Measurements from ENCODE around the gene KIZ. TPM values are rescaled to one million over a fixed set of nuclear protein-coding genes. Genes with fewer than 3 reads are reported as not detected.

KIZ gene, protein sequence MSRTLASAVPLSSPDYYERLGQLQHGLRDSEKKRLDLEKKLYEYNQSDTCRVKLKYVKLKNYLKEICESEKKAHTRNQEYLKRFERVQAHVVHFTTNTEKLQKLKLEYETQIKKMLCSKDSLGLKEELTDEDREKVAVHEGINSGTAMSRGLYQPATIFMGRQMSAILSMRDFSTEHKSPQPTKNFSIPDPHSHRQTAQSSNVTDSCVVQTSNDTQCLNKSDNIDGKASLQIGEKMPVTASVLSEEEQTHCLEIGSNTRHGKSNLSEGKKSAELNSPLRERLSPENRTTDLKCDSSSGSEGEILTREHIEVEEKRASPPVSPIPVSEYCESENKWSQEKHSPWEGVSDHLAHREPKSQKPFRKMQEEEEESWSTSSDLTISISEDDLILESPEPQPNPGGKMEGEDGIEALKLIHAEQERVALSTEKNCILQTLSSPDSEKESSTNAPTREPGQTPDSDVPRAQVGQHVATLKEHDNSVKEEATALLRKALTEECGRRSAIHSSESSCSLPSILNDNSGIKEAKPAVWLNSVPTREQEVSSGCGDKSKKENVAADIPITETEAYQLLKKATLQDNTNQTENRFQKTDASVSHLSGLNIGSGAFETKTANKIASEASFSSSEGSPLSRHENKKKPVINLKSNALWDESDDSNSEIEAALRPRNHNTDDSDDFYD
- 10 to 100 TPM; 17.3 to 22.1 TPM for total RNA-seq

DNA sequence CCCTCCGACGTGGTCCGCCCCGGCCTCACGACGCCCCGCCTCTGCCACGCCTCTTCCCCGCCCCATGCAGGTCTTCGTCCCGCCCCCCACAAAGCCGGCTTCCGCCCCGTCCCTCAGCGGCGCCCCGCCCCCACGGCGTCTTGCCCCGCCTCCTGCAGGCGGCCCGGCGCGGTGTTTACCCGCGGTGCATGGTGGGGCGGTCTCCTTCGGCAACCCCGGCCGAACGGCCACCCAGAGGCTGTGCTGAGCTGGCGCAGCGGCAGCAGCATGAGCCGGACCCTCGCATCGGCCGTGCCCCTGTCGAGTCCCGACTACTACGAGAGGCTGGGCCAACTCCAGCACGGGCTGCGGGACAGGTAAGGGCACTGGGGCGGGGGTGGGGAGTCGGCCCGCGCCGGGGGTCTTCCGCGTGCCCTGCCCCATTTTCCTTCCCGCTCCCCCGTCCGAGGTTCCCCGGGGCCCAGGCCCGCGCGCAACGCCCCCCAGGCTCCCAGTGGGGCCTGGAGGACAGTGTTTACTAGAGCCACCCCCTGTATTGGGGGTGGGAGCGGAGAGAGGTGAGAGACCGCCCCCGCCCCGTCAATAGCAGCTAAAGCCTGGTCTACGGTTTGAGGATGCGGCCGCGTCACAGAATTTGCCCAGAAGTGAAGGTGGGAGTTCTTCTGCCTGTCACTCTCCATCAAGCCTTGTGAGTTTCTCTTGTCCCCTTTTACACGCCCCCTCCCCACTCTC is at the start of gene KIZ:
TSS of gene KIZ (plus strand) at position 234 of the 732 bp plus-strand sequence. CDS start at position 268, 34 bp downstream.
- ChIA-PET CTCF (interaction anchor here (0.5 to 1.6 kb wide), 10 partner anchors 10 to 379 kb away, joined by 3 to 5 read pairs (median 4); no protein-coding TSS in a partner anchor), POLR2A (interaction anchor here (0.6 to 1.7 kb wide), 7 partner anchors 9 to 432 kb away, joined by 3 to 13 read pairs (median 4); no protein-coding TSS in a partner anchor)
- H3K9me3 Mint-ChIP-seq = no peaks in the 10 kb centered on the region
- peak within 1 kb of the TSS; percentile 88 for H3K4me3 Mint-ChIP-seq
- H3K27me3 Mint-ChIP-seq = peaks cover 1% of the 10 kb centered on the region
- peak within 1 kb of the TSS; percentile 64 for H3K27ac Mint-ChIP-seq
- peak; percentile 97 for DNase-seq
- peaks cover 31% of the 10 kb centered on the region for H3K4me1 Mint-ChIP-seq
- no peaks in the 10 kb centered on the region for H3K36me3 Mint-ChIP-seq (ENCODE audit: low read depth)

DNA sequence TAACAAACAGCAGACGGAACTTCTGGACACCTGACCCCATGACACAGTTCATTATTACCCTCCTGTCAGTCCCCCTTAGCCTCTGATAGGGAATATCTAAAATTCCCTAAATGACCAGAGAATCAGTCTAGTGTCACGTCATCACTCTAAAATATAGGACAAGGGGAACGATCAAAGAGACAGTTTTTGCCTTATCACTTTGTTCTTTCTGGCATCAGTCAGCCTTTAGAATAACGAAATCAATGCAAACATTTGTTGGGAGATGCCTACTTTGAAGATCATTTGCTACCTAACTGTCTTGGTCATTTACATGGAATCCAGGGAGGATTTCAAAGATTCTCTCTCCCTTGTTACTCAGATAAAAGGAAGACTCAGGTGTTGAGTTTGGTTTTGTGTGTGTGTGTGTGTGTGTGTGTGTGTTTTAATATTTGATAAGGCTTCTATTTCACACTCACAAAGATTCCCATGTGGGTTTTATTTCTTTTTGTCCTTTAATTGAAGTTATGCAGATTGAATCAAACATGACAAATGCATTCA is 48.0 kb upstream of the KIZ start:
- no peak overlapping the region for H3K4me3 Mint-ChIP-seq
- no peak for DNase-seq
- no peaks in the 10 kb centered on the region for H3K9me3 Mint-ChIP-seq
- no peak overlapping the region for H3K27ac Mint-ChIP-seq
- peaks cover 32% of the 10 kb centered on the region for H3K27me3 Mint-ChIP-seq
- H3K36me3 Mint-ChIP-seq (ENCODE audit: low read depth) = no peaks in the 10 kb centered on the region
- peaks cover 8% of the 10 kb centered on the region for H3K4me1 Mint-ChIP-seq
- ChIA-PET CTCF (no interaction called here), POLR2A (no interaction called here)

DNA sequence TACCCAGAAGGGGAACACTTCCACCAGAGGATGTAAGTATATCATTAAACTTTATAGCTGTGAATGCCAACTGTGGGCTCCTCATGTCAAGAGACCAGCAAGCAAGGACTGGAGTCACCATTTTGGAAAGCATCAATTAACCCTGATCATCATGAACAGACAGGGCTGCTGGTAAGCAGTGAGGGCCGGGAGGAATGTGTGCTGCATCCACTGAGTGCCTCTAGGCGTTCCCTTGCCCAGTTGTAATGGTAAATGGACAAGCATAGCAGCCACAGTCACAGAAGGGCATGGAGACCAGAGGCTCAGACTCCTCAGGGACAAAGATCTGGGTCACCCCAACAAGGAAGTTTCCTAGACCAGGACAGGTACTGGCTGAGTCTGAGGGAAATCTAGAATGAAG is 43.3 kb upstream of the KIZ start:
- no peaks in the 10 kb centered on the region for H3K36me3 Mint-ChIP-seq (ENCODE audit: low read depth)
- H3K9me3 Mint-ChIP-seq = no peaks in the 10 kb centered on the region
- H3K27ac Mint-ChIP-seq = no peak overlapping the region
- H3K4me3 Mint-ChIP-seq = no peak overlapping the region
- H3K27me3 Mint-ChIP-seq = peaks cover 38% of the 10 kb centered on the region
- POLR2A ChIA-PET = no interaction called here
- H3K4me1 Mint-ChIP-seq = no peaks in the 10 kb centered on the region
- no peak for DNase-seq
- CTCF ChIA-PET = no interaction called here

DNA sequence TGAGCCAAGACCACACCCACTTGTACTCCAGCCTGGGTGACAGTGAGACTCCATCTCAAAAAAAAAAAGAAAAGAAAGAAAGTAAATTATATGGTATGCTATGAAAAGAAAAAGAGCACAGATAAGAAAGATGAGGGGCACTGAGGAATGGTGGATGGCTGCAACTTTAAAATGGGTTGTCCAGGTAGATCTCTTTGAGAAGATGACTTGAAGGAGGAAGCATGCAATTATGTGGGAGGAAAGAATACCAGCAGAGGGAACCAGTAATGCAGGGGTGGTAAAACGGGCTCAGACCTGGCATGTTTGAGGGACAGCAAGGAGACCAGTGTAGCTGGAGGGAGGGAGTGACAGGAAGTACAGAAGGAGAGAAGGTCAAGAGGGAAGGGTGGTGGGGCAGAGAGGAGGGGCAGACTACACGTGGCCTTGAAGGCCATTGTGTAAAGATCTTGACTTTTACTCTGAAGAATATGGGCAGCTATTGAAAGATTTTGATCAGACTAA is 42.0 kb upstream of the KIZ start:
- CTCF ChIA-PET = interaction anchor here (0.9 to 1.1 kb wide), 2 partner anchors 12 to 36 kb away, joined by 3 to 7 read pairs; no protein-coding TSS in a partner anchor
- Mint-ChIP-seq H3K27me3 (peaks cover 33% of the 10 kb centered on the region), H3K9me3 (no peaks in the 10 kb centered on the region), H3K27ac (no peak overlapping the region), H3K4me3 (no peak overlapping the region), H3K4me1 (no peaks in the 10 kb centered on the region), H3K36me3 (ENCODE audit: low read depth) (no peaks in the 10 kb centered on the region)
- DNase-seq = no peak
- POLR2A ChIA-PET = no interaction called here

DNA sequence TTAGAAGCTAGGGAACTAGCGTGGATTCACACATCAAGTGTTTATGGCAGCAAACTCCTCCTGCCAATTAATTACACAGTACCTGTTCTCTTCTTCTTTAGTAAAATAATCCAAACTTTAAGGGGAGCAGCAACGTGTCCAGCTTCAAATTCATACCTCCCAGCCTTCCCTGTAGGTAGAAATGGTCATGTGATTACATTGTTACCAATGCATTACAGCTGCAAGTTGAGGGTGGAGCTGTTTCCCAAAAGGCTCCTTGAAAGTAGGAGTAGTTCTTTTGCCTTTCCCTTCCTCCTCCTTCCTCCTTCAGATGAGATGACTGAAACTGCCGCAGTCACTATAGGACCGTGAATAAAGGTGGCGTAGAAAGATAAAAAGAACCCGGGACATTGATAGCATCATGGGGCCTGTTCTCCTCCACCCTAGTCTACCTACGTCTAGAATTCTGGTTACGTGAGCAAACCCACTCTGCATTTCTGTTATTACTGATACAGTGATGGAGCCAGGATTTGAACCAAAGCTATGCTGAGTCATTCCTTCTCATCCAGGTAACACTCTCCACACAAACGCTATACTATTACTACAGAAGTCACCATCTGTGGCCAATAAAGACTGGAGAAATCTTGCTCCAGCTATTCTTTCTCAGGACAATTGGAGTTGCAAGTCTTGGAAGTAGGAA is 37.9 kb upstream of the KIZ start:
- Mint-ChIP-seq H3K27ac (no peak overlapping the region), H3K4me1 (no peaks in the 10 kb centered on the region), H3K36me3 (ENCODE audit: low read depth) (no peaks in the 10 kb centered on the region), H3K4me3 (no peak overlapping the region), H3K27me3 (peaks cover 43% of the 10 kb centered on the region), H3K9me3 (no peaks in the 10 kb centered on the region)
- CTCF ChIA-PET = interaction anchor here (0.6 kb wide), 1 partner anchor 1225 kb away, joined by 3 read pairs; no protein-coding TSS in a partner anchor
- POLR2A ChIA-PET = no interaction called here
- DNase-seq = no peak

DNA sequence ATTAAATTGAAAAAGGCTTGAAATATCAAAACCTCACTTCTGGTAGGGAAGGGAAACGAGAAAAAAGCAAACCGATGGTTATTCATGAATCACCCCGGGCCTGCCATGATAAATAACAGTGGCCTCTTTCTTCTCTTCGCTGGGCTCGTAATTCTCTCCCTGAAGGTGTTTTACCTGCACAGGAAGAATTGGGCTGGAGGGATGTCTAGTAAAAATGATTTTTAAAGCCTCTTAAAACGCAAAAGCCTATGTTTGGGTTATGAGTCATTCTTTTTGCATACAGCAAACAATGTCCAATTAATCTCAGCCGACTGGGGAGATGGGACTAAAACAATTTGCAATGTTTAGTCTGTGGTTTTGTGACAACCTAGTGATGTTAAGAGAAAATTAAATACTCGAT is 36.5 kb upstream of the KIZ start:
- ChIA-PET POLR2A (no interaction called here), CTCF (no interaction called here)
- peaks cover 49% of the 10 kb centered on the region for H3K27me3 Mint-ChIP-seq
- DNase-seq = no peak
- H3K9me3 Mint-ChIP-seq = no peaks in the 10 kb centered on the region
- no peaks in the 10 kb centered on the region for H3K36me3 Mint-ChIP-seq (ENCODE audit: low read depth)
- no peaks in the 10 kb centered on the region for H3K4me1 Mint-ChIP-seq
- no peak overlapping the region for H3K27ac Mint-ChIP-seq
- no peak overlapping the region for H3K4me3 Mint-ChIP-seq

DNA sequence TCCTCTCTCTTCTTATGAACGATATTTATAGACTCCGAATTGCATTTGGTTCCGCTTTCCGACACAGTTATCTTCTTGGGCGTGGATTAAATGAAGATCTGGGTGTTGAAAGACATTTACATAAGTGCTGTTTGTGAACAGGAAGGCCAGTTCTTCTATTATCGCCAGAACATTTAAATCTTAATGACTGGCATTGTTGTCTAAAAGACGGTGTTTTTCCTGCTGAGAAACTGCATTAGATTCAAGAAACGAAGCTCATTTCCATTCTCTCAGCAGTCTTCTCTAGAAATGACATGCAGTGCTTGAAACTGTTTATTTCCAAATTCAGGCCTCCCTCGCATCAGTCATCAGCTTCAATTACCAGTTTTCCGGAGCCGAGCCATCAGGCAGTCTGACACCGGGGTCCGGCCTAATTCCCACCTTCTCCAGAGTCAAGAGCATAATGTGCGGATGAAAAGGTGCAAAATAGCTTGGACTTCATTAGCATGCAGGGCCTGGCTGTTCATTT is 35.7 kb upstream of the KIZ start:
- H3K4me3 Mint-ChIP-seq = no peak overlapping the region
- CTCF ChIA-PET = no interaction called here
- DNase-seq = no peak
- POLR2A ChIA-PET = no interaction called here
- no peak overlapping the region for H3K27ac Mint-ChIP-seq
- no peaks in the 10 kb centered on the region for H3K4me1 Mint-ChIP-seq
- H3K36me3 Mint-ChIP-seq (ENCODE audit: low read depth) = no peaks in the 10 kb centered on the region
- no peaks in the 10 kb centered on the region for H3K9me3 Mint-ChIP-seq
- H3K27me3 Mint-ChIP-seq = peaks cover 48% of the 10 kb centered on the region

DNA sequence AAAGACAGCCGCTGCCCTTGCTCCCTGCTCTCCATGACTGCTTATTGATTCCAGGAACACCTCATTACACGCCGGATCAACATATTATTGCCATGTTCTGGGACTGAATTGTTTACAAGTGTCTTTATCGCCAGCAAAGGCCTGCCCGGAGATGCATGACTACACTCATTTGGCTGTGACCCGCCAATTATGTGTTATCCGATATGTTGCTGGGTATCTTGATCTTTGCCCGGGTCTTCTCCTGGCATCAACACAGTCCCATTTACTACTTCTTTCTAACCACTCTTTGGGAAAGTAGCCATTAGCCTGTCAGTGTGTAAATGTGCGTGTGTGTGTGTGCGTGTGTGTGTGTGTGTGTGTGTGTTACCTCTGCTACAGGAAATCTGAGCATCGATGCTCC is 35.2 kb upstream of the KIZ start:
- Mint-ChIP-seq H3K27me3 (peaks cover 48% of the 10 kb centered on the region), H3K4me3 (no peak overlapping the region), H3K36me3 (ENCODE audit: low read depth) (no peaks in the 10 kb centered on the region), H3K27ac (no peak overlapping the region), H3K4me1 (no peaks in the 10 kb centered on the region), H3K9me3 (no peaks in the 10 kb centered on the region)
- ChIA-PET CTCF (no interaction called here), POLR2A (no interaction called here)
- DNase-seq = no peak

DNA sequence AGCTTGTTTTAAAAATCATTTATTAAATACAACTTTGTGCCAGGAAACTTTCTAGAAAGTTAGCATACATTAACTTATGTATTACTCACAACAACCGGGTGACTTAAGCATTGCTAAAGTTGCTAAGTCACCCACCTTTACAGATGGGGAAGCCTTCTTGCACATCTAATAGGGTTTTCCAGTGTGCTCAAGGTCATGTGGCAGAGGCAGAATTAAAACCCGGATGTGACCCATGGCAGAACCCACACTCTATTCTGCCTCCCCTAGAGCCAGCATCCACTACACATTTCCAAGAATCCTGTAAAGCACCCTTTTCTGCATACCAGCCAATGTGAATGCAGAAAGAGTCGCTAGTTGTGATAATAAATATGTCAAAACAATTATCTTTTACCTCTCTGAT is 33.1 kb upstream of the KIZ start:
- CTCF ChIA-PET = no interaction called here
- H3K9me3 Mint-ChIP-seq = no peaks in the 10 kb centered on the region
- POLR2A ChIA-PET = no interaction called here
- H3K4me3 Mint-ChIP-seq = no peak overlapping the region
- no peaks in the 10 kb centered on the region for H3K36me3 Mint-ChIP-seq (ENCODE audit: low read depth)
- no peaks in the 10 kb centered on the region for H3K4me1 Mint-ChIP-seq
- no peak overlapping the region for H3K27ac Mint-ChIP-seq
- no peak for DNase-seq
- H3K27me3 Mint-ChIP-seq = peaks cover 55% of the 10 kb centered on the region

DNA sequence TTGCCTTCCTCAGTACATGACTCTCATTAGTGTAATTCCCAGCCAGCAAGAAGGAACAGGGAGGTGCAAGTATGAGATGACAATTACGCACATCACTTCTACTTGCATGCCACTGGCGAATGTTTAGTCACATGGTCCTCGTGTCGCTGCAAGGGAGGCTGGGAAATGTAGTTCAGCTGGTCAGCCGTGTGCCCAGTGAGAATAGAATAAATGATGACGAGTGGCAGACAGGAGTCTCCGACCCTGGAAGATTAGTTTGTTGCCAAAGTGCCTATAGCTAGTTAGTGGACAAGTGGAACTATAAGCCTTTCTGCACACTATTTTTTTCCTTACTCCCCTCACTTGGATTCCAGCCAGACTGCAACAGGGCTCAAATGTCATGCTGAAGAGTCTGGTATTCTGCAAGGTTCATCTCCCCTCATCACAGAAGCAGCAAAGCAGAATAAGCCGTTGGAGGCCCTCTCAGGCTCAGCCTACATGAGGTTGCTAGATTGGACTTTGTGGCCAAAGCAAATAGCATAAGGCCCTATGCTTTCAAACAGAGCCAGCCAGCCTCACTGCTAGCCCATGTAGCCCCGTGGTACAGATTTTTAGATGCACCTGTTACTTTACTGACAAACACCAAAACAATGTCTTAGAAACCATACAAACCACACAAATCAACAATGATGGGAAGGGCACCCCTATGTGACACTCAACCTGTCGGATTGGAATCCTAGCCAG is 29.4 kb upstream of the KIZ start:
- Mint-ChIP-seq H3K27ac (no peak overlapping the region), H3K36me3 (ENCODE audit: low read depth) (peaks cover 6% of the 10 kb centered on the region), H3K4me3 (no peak overlapping the region), H3K4me1 (peaks cover 20% of the 10 kb centered on the region), H3K27me3 (peaks cover 60% of the 10 kb centered on the region), H3K9me3 (no peaks in the 10 kb centered on the region)
- DNase-seq = no peak
- CTCF ChIA-PET = interaction anchor here (0.9 kb wide), 1 partner anchor 13 kb away, joined by 3 read pairs; no protein-coding TSS in a partner anchor
- POLR2A ChIA-PET = no interaction called here

DNA sequence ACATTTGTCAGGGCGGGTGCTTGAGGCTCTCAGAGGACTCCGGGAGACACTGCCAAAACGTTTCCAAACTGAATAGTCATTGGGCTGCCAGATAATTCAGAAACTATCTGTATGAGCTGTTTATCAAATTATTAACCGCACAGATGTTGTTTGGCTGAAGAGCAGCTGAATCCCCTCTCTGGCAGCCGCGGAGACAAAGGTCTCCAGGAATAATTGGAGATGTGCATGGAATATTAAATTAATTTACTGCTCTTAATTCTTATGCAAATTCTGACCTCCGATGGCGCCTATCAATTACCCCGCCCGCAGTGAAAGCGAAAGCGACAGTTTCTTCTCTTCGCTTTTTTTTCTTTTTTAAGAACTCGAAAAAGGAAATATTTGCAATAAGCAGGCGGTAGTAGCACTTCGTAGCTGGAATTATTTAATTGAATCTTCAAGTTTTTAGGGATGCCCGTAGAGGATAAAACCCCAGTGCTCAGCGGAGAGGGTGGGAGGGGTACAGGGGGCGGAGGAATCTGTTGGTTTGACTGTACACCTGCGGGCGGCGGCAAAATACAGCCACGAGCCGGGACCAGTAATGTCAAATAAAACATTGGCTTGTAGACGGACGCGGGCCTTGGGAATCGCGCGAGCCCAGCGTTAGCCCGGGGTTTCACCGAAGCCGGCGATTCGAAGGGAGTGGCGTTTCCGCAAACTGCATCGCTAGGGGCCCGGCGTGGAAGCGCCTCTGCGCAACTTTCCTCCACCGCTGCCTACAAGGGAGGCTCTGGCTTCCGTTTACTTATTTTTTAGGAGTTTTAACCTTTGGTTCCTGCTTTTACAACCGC is 25.9 kb upstream of the KIZ start:
- H3K27me3 Mint-ChIP-seq = peaks cover 76% of the 10 kb centered on the region
- peak; percentile 66 for DNase-seq
- peak overlapping the region; percentile 78 for H3K4me3 Mint-ChIP-seq
- POLR2A ChIA-PET = interaction anchor here (0.8 to 1.2 kb wide), 3 partner anchors 66 to 458 kb away, joined by 3 read pairs; partner anchors contain the start of gene XRN2
- no peaks in the 10 kb centered on the region for H3K9me3 Mint-ChIP-seq
- peaks cover 43% of the 10 kb centered on the region for H3K4me1 Mint-ChIP-seq
- peaks cover 6% of the 10 kb centered on the region for H3K36me3 Mint-ChIP-seq (ENCODE audit: low read depth)
- H3K27ac Mint-ChIP-seq = peak overlapping the region; percentile 83
- CTCF ChIA-PET = interaction anchor here (1.3 kb wide), 1 partner anchor 27 kb away, joined by 3 read pairs; no protein-coding TSS in a partner anchor
